CD4-positive, alpha-beta T cell treated with Interleukin-15 for 1 hour (primary cell): ENCODE measurements around the gene UBAC2.
"Not testable (repeated sequence)": the region's sequence is repeated elsewhere in the genome, so short reads cannot be mapped to it uniquely, and the experiment has no call there.

Experiments
- DNase-seq: peaks from one replicate; pipeline ENCODE4 v3.0.0-alpha.2; 2020

UBAC2 gene

DNA sequence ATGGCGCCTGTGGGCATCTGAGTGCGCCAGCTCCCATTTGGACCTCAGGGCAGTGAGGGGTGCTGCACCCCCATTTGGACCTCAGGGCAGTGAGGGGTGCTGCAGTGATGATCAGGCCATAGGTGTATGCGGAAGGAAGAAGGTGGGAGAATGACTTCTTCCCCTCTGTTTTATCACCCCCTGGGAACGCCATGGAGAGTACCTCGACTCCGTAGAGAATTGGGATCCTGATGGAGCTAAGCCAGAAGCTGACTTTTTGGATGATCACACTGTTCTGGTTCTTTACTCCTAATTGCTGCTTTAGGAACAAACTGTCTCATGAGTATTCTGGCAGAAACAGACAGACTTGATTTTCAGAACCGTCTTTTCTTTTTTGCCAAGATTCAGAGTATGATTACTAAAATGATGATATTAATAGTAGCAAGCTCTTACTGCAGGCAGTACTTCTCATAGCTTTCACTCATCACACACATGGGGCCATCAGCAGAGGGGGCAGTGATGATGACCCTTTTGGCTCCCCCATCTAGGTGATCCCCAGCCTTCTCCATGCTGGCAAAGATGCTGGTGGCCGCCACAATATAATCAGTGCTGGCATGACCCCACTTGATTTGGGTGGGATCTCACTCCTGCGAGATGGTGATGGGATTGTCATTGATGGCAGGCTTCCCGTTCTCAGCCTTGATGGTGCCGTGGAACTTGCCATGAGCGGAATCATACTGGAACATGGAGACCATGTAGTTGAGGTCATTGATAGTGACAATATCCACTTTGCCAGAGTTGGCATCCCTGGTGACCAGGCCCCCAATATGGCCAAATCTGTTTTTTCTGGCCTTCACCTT lies 10.3 kb upstream of the UBAC2 start:
- DNase-seq, result no peak

DNA sequence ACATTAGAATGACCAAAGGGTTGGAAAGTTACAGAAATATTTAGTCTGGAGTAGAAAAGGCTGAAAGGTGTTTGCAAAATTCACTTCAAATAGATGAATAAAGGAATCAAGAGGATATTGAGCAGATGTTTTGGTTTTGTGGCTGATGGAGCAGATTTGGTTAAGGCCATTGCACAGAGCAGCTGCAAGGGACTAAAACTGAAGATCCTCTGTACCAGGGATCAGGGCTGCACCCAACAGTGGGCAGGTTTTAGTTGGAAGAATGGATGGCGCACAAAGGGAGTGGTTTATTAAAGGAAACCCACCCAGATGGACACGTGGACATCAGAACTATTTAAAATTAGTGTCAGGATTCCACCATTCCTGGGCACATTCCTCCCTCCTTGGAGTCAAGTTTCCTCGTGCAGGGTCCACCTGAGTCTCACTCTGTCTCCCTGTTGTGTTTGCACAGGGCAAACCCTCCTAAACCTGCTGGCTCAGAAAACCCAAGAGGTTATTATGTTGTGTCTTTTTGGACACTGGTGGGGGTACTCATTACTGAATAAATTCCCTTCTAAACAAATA lies 9.2 kb upstream of the UBAC2 start:
- DNase-seq, result no peak

- DNase-seq, result no peak
Observed at GRCh38 chr13:99191900-99192399, 8.7 kb upstream of the UBAC2 start.

DNA sequence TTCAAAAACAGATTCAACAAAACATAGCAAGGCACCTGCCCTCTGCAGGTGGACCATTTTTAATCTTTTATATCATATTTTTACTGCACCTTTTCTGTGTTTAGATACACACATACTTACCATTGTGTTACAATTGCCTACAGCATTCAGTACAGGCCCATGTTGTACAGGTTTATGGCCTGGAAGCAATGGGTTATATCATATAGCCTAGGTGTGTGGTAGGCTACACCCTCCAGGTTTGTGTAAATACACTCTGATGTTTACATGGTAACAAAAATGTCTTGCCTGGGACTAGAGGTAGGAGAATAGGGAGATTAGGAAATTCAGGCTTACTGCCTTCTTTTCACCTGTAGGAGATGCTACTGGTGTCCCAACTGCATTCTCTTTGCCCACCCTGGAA lies 8.2 kb upstream of the UBAC2 start:
- no peak for DNase-seq

GRCh38 chr13:99193152-99193551 lies 7.5 kb upstream of the UBAC2 start:
- DNase-seq, result no peak

DNA sequence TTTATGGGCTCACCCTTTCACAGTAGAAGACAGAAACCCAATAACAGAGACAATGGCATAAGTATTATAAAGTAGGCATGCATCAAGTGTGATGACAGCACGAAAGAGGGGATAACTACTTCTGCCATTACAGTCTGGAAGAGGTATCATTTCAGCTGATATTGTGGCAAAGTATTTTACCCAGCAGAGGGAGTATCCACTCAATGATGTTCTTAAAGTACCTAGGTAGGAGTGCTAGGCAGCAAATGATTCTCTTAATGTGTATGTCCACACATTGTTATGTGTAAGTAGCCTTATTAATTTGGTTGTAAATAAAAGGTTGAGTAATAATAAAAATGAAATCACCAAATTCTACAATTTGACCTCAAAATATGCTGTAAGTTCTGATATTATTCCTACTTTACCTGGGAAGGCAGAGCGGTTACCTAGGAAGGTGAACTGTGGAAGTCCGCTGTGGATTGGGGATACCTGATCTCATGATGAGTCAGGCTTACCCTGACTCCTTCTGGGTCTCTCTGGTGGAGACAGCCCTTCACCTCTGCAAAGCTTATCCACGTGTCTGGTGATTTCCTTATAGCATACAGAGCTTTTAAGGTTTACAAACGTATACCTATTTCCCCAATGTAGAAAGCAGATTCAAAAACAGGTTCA lies 4.1 kb upstream of the UBAC2 start:
- DNase-seq, result no peak

DNA sequence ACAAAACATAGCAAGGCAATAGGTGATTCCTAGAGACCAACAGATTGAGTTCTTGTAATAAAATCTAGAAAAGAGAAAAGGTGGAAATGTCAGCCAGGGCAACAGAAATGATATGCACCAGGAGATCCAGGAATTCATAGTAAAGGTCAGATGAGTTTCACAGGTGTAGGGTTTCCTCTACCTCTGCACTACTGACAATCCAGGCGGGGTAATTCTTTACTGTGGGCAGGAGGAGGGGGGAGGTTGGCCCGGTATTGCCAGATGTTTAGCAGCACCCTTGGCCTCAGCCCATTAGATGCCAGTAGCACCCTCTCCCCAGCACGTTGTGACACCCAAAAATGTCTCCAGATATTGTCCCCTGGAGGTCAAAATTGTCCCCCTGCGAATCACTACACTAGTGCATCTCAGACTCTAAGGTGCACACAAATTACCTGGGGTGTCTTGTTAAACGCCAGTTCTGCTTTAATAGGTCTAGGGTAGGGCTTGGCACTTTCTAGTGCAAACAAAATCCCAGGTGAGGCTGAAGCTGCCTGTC lies 3.5 kb upstream of the UBAC2 start:
- no peak for DNase-seq

DNA sequence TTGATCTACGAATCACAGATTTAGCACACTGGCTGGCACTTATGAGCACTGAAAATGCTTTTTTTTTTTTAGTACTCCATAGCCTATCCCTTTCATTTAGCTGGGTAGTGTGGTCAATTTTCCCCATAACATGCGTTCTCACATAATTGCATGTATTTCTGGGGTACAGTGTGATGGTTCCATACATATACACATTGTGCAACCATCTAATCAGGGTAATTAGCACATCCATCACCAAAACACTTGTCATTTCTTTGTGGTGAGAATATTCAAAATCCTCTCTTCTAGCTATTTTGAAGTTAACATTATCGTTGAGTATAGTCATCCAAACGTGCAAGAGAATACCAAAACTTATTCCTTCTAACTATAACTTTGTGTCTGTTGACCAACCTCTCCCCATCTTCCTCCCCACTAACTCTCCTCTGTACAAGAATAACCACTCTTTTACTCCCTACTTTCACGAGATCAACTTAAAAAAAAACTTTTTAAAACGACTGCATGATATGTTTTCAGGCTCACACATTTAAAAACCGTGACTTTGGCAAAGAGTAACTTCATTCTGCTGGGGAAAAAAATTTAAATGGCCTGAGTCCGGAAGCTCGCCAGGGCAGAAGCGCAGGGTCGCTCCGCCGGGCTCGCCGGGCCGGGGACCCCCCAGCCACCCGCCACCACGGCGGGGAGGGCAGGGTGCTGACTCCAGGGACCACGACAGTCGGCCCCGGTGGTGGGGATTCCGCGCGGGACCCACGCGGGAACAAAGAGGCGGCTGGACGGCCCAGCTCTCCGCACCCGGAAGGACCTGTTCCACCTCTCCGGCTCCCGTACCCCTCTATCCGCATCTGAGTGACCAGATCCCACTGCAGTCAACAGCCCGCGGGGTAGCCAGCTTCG lies 868 bp upstream of the UBAC2 start:
- no peak for DNase-seq

DNA sequence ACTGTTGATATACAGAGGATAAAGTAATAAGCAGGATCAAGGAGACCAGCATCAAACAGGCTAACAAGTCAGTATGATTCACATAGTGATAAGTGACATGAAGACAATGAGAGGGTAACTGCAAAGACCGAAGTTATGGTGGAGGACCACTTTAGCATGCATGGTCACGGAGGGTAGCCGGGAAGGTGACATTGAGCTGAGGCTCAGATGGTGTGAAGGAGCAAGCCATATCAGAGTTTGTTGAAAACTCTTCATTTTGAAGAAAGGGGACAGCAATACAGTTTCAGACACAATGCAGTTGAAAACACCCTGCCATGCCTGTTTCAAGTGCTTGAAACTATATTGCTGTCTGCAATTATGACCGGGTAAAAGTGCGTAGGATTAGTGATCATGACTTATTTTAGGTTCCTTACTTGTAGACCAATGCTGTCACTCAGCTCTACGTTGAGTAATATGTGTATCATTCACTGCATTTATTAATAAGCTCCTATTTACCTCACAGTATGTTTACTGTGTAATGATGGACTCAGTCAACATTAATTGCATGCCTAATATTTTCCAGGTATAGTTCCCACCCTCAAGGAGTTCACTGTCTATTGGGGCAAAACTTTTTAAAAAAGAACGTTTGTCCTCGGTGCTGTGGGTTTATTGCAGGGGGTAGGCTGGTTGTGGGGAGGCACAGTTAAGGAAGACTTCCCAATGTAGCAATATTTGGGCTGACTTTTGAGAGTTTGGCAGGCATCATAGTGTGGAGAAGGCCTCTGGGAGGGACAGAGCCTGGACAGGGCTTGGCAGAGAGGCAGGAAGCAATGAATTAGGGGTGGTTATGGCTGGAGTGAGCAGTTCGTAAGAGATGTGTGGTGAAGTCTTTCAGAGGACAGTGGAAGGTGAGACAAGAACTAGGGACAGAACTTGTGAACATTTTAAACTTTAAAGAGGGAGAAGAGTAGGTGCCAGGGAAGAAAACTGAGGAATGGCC lies 3.2 kb downstream of the UBAC2 start:
- DNase-seq, result no peak

- DNase-seq, result no peak
Observed at GRCh38 chr13:99205621-99206220, 5.1 kb downstream of the UBAC2 start.

- no peak for DNase-seq
Observed at GRCh38 chr13:99206226-99206625, 5.6 kb downstream of the UBAC2 start.

- DNase-seq, result no peak
Observed at GRCh38 chr13:99206873-99207272, 6.2 kb downstream of the UBAC2 start.

DNA sequence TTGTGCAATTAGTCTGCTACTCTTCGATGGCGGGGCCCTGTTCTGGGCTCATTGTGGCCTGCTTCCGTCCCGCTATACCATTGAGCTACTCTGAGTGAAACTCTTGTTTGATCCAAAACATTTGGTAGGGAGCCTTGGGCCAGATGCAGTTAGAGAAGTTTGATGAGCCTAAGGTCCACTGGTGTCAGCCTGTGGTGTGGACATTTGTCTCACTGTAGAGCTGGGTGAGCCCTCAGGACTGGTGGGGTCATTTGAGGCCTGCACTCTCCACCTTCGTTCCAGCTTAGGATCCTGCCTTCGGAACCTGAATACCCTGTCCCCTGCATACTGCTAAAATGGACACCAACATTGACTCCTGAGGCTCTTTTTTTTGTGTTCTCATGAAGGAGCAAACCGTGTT lies 6.9 kb downstream of the UBAC2 start:
- DNase-seq, result no peak

DNA sequence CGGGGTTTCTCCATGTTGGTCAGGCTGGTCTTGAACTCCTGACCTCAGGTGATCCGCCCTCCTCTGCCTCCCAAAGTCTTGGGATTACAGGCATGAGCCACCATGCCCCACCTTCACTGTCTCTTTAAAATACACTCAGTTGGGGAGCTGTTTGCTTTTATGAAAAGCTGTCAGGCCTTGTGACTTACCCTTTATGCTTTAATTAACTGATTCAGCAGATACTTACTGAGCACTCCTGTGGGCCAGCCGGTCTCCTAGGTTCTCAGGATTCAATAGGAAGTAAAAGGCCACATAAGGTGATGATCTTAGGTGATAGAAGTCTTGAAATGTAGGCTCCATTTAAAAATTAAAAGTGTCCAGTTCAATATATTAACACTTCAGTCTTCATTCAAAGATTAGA lies 7.5 kb downstream of the UBAC2 start:
- DNase-seq, result no peak

DNA sequence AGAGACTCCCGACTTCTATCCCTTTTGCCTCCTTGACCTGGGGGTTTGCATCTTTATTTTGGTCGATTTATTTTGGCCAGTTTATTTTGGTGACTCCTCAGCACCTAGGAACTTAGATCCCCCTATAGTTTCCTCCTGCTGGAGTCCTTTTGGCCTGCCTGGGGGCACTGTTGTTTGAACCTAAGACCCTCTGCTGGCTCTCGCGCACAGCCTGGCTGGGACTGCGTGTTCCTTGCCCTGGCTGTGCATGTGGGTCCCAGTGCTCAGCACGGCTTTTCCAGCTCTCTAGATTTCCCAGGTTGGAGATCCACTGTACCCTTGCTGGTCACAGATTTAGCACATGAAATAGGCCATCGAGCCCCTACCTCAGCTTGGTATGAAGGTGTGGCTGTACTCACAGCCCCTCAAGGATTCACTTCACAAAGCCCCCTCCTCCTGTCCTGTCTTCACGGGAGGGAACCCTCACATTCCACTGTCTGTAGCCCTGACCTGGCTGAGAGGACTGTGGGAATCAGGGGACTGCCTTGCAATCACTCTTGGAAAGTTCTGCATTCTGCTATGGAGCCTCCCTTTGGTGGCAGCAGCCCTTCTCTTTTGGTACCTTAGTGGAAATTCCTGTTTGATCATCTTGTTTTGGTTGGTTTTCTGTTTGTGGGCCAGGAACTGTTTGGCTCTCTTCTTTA lies 8.3 kb downstream of the UBAC2 start:
- no peak for DNase-seq

- DNase-seq, result not testable (repeated sequence)
Observed at GRCh38 chr13:99210627-99211026, 10.0 kb downstream of the UBAC2 start.

GRCh38 chr13:99211421-99212035 lies 10.9 kb downstream of the UBAC2 start:
- DNase-seq, result no peak

GRCh38 chr13:99214232-99214631 lies 13.6 kb downstream of the UBAC2 start:
- no peak for DNase-seq

DNA sequence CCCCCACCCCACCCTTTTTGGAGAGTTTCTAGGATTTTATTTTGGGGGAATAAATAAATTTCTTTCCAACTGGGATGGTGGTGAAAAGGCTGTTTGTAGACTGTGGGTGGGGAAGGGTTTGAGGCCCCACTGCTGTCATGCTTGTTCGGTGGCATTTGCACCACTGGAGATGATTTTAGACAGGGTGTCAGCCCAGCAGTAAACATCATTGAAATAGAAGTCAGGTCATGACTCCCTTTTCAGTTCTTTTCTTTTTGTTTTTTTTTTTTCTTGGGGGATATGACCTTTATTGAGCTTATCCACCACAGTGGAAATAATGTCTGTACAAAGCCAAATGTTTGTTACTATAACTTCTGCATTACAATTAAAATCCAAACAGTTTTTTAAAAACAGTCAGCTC lies 14.1 kb downstream of the UBAC2 start:
- DNase-seq, result no peak
